ENCODE data around the gene ARL17B.
A peak's percentile ranks its signal among the peaks of the same experiment; 100 is the strongest.
"Not testable (repeated sequence)": the region's sequence is repeated elsewhere in the genome, so short reads cannot be mapped to it uniquely, and the experiment has no call there.

Gene ARL17B

DNA sequence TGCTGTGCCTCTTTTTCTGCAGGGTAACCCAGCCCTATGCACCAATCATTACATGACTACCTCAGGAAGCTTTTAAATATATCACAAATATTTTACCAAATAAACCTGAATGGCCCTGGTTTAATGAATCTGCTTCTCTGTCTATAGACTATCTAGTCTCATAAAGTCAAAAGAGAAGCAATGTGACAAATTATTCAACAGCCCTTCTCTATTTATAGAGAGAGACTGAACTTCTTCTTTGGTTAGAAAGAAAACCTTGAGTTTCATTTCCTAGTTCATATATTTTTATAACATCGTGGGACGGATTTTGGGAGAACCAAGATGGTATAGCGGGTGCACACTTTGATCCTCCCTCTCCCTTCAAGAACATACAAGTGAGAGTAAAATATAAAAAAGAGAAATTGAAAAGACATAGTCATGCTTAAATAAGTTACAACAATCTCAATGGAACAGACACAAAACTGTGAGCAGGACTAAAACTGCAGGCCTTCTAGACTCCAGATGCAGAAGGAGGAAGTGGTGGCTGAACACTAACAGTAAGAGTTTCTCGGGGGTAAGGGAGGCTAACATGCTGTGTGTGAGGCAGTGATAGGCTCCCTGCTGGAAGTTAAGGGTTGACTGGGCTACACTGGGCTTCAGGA, 70.5 kb downstream of the ARL17B start:
- H3K4me3 ChIP-seq (ENCODE audit: low read length) = peak overlapping the region; percentile 60; the same call in 1 of the 2 replicates

DNA sequence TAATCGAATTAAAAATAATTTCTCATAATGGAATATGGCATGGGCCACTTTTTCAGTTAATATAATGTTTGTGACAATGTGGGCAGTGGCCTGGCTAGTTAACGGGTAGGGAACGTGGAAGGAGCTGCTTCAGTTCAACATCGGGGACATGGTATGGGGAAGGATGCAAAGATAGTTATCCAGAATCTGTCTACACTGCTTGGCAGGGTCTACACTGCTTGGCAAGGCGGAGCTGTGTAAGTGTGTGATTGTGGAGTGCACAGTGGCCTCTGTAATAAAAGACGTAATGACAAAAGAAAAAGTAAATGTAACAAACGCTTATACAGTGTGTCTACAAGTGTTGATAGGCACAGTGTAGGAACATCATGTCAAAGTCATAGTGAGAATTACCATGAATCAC, 74.0 kb downstream of the ARL17B start:
- not testable (repeated sequence) for H3K4me3 ChIP-seq (ENCODE audit: low read length)

DNA sequence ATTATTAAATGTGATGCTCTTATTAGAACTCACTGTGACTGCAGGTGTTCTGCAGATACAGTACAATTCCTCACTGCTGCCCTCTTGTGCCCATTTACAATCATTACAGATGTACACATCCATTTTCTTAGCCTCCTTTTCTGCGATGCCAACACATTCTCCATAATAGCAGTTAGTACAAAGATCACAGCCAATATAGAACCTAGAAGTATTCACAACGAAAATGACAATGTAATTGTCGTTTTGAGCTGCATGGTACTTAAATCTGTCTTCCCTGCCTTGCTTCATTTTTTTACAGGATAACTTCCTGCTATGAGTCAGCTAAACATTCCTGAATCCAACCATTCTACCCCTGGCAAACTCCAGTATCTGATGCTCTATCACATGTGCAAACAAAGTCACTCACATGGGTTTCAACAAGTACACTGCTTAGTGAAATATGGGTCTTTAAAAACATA, 74.8 kb downstream of the ARL17B start:
- H3K4me3 ChIP-seq (ENCODE audit: low read length) = not testable (repeated sequence)

DNA sequence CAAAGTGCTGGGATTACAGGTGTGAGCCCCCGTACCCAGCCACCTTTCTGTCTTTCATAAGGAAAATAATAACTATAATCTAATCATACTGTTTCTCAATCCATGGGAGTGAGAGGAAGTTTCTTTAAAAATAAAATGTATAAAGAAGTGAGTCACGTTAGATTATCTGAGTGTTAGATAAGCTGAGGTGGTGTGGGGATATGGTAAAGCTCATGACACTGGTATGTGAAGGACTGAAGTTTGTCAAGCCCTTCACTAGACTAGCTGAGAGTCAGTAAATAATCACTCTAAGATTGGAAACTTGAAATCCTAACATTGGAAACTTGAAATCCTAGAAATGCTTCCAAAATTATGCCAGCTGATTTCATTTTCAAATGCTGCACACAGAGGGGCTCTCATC, 76.1 kb downstream of the ARL17B start:
- not testable (repeated sequence) for H3K4me3 ChIP-seq (ENCODE audit: low read length)

DNA sequence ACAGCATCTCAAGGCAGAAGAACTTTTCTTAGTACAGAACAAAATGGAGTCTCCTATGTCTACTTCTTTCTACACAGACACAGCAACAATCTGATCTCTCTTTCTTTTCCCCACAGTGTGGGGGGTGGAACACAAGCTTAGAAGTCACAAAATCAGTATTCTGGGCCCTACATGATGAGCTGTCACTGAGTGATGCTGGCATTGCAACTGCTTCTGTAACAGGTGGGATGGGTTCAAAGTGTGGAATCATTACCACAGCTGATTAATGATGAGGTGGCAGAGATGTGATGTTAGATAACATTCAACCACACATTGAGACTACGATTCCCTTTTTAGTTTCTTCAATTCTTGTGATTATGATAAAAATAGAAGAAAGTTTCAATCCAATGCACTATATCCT, 77.1 kb downstream of the ARL17B start:
- not testable (repeated sequence) for H3K4me3 ChIP-seq (ENCODE audit: low read length)

DNA sequence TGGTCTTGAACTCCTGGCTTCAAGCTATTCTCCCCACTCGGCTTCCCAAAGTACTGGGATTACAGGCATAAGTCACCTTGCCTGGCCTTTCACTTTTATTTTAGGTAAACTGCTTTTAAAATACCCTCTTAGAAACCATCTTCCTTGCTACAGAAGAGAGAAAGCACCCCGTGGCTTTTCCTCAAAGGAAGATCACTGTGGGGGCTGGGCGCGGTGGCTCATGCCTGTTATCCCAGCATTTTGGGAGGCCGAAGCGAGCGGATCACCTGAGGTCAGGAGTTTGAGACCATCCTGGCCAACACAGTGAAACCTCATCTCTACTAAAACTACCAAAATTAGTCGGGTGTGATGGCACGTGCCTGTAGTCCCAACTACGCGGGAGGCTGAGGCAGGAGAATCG, 78.9 kb downstream of the ARL17B start:
- H3K4me3 ChIP-seq (ENCODE audit: low read length) = not testable (repeated sequence)

DNA sequence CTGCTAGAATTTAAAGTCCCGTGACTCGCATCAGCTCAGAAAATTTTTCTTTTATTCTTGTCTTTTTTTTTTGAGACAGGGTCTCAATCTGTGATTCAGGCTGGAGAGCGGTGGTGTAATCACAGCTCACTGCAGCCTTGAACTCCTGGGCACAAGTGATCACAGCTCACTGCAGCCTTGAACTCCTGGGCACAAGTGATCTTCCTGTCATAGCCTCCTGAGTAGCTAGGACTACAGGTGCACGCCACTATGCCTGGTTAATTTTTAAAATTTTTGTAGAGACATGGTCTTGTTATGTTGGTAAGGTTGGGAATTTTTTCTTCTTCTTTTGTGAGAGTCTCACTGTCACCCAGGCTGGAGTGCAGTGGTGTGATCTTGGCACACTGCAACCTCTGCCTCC, 80.2 kb downstream of the ARL17B start:
- not testable (repeated sequence) for H3K4me3 ChIP-seq (ENCODE audit: low read length)

DNA sequence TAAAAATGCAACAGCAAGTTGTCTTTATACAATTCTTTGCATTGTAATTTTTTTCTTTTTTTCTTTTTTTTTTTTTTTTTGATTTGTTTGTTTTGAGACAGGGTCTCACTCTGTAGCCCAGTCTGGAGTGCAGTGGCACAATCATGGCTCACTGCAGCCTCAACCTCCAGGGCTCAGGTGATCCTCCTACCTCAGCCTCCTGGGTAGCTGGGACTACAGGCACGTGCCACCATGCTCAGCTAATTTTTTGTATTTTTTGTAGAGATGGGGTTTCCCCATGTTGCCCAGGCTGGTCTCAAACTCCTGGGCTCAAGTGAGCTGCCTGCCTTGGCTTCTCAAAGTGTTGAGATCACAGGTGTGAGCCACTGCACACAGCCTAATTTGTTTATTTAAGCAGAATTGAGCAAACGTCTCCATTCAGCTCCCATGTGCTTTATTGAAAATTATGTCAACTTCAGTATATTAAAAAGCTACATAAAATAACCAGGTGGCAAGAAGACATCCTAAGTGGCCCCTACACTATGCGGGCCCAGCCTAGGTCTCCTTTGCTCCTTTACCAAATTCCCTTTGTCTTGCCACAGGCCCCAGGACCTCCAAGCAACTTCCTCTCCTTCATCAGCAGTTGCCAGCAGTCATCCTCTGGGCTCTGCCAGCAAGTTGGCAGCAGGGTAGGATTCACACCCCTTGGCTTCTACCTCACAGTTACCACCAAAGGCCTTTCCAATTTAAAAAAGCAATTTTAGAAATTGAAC, 84.7 kb downstream of the ARL17B start:
- H3K4me3 ChIP-seq (ENCODE audit: low read length) = not testable (repeated sequence)

DNA sequence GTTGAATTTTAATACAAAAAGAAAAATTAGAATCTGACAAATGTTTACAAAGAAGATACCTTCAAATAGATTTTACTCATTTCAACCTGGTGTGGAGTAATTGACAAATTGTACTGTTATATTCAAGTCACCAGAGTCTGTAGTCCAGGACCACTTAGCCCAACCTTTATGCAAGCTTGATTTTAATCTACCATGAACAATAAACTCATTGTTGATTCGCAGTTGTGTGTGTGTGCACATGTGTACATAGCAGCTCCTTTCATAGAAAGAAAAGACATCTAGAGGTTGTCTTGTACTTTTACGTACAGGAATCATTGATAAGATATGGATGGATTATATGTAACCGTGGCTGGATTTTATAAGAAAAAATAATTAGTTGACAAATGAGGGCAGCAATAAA, 87.3 kb downstream of the ARL17B start:
- no peak overlapping the region for H3K4me3 ChIP-seq (ENCODE audit: low read length)
- TF ChIP-seq ZNF274 (IDR thresholded peaks at IDR 0.05; ENCODE audit: low read depth, low read length) = no peak

DNA sequence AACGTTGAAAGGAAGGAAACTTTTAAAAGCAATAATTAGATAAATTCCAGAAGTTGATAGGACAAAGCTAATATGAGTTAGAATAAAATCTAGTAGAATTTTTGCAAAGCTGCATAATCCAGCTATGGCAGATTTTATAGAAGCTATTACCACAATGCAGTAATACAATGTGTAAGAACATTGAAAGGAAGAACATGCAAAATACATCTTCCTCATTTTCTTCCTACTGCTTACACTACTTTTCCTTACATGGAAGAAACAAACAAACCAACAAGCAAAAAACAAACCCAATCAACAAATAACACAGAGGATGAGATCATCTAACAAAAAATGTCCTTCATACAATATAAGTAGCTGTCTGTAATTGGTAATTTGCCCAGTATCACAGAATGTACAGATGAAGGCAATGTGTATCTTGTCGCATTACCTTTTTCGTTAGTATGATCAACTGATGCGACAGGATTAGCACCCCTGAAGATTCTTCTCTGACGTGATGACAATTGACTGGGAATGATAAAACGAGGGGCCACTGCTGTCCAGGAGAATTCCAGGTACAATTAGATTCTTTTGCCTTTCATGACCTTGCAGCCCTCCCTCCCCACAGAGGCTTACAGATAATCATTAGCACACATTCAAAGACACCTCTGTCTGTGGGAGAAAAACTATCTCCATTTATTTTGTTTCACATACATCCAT, 87.9 kb downstream of the ARL17B start:
- TF ChIP-seq ZNF274 (IDR thresholded peaks at IDR 0.05; ENCODE audit: low read depth, low read length) = no peak
- H3K4me3 ChIP-seq (ENCODE audit: low read length) = no peak overlapping the region

DNA sequence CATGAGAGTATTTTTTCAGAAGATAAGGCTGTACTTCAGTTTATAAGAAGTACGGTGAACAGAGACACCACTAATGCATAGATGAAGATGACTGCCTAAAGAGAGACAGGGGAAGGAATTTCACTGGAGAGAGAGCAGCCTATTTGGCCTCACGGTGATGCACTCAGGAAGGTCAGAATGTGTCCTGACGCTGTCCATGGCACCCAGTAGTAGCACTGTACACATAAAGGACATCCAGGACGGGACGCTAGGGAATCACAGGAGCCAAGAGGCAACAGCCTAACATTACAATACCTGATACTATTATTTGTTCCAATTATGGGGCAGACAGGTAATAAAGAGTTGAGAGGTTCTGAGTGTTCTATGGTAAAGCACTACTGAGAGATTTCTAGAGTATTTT, 91.5 kb downstream of the ARL17B start:
- no peak for TF ChIP-seq ZNF274 (IDR thresholded peaks at IDR 0.05; ENCODE audit: low read depth, low read length)
- no peak overlapping the region for H3K4me3 ChIP-seq (ENCODE audit: low read length)

DNA sequence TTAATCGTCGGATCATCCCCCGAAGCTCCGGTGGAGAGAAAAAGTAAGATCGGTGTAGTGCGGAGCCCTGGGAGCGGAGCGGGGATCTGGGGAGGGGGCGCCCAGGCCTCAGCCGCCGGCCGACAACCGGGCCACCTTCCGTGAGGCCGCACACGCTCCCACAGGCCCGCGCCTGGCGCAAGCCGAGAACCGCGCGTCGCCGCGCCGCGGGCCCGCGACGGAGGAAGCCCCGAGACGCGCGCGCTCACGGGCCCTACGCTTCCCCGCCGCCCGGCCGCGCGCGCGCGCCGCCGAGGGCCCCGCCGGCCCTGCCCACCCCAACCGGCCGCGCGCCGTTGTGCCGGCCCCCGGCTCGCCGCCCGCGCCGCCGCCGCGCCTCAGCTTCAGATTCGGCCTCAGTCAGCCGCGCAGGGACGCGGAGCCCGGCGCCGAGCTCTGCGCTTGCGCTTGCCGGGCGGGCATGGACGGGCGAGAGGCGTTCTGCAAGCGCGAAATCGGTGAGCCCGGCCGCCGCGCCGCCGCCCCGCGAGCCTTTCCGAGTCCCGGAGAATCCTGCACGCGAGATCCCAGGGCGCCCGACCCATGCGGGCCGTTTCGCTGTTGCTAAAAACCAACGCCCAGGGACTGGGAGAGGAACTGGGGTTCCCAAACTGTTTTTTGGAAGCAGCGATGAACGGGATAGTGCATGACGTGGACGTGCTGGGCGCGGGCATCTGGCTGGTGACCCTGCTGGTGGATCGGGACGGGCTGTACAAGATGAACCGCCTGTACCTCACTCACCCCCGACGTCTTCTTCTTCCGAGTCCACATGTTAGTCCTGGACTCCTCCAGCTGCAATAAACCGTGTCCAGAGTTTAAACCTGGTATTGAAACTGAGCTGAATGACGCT, 94.7 kb downstream of the ARL17B start:
- TF ChIP-seq ZNF274 (IDR thresholded peaks at IDR 0.05; ENCODE audit: low read depth, low read length) = no peak
- peak overlapping the region; percentile 75 for H3K4me3 ChIP-seq (ENCODE audit: low read length)

DNA sequence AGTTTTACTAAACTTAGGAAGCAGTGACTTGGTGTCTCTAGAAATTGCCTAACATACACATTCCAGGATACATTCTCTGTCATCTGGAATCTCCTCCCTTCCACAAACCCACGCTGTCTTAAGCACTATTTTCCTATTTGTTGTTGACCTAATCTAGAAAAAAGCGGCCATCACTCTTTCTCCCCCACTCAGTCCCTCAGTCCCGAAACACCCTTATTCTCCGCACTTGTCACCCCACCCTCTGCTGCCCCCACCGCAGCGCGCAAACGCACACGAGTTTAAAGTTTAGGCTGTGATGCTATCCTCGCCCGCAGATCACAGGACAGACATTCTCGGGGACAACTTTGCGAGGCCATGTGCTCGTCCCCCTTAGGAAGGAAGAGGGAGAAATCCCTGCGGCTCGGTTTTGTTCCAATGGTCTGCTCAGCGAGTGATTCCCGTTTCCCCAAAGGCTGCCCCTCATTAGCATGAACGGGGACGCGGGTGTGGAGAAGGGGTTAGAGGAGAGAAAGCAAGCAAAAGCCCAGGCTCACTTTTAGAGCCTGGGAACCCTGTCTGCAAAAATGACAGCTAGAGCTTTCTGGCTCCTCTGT, 95.4 kb downstream of the ARL17B start:
- peak overlapping the region; percentile 48; the same call in 1 of the 2 replicates for H3K4me3 ChIP-seq (ENCODE audit: low read length)

DNA sequence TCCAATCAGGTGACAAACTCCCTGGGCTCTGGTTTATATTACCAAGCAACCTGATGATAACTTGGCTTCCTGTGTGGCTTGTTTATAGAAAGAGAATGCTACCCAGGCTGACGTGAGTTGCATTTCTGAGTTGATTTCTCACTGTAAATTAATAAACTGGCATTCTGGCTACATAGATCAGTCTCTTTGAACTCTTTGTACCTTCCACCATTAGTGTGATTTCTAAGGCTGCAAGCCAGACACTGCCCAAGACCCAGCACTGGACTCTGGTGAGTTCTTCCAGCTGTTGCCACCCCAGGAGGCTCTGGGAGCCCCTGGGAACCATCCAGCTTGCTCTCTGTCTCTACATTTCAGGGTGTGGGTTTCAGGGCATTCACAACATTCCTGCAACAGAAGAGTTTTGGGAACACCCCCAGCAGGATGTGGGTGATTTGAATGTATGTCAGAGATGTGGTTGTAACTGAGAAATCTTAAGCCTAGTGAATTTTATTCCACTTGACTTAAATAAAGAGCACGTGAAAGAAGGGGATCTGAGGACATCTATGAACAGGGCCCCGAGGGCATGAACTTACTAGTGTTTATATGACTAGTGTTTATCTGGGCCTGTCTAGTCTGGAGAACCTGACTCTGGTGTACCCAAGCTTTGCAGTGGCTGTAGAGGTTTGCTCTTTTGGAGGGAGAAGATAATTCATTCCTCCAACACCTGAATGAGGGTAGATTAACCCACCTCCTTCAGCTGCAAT, 96.9 kb downstream of the ARL17B start:
- TF ChIP-seq ZNF274 (IDR thresholded peaks at IDR 0.05; ENCODE audit: low read depth, low read length) = no peak
- H3K4me3 ChIP-seq (ENCODE audit: low read length) = no peak overlapping the region

Data from GM08714 (cell line).